ENCODE data around the gene SAMD3.

The SAMD3 gene

DNA sequence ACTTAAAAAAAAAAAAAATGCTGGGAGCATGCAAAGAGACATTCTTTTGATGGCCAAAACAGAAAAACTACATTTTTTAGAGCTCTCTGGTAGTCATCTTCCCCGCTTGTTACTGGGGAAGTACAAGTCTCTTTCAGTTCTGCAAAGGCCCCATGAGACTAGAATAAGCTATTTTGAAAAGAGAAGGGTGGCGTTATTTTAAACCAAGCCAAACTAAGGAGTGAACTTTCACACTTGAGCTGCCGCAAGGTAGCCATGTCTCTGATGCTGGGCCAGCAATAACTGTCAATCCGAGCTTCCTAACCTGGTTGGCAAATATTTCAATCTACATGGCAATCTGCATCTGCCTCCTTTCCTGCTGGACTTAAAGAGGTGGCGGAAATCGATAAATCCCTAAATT is 107.7 kb downstream of the SAMD3 start:
- TF ChIP-seq, protein P1, sequence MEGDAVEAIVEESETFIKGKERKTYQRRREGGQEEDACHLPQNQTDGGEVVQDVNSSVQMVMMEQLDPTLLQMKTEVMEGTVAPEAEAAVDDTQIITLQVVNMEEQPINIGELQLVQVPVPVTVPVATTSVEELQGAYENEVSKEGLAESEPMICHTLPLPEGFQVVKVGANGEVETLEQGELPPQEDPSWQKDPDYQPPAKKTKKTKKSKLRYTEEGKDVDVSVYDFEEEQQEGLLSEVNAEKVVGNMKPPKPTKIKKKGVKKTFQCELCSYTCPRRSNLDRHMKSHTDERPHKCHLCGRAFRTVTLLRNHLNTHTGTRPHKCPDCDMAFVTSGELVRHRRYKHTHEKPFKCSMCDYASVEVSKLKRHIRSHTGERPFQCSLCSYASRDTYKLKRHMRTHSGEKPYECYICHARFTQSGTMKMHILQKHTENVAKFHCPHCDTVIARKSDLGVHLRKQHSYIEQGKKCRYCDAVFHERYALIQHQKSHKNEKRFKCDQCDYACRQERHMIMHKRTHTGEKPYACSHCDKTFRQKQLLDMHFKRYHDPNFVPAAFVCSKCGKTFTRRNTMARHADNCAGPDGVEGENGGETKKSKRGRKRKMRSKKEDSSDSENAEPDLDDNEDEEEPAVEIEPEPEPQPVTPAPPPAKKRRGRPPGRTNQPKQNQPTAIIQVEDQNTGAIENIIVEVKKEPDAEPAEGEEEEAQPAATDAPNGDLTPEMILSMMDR (conservative IDR thresholded peaks at IDR 0.05; ENCODE audit: low read depth), result no peak
- no peak overlapping the region for H3K27ac ChIP-seq
- no peak for DNase-seq (ENCODE audit: low spot score)
- ChIA-PET POLR2A (ENCODE audit: low non-redundant PET) (no interaction called here), CTCF (interaction anchor here (0.6 kb wide), 1 partner anchor 18 kb away, joined by 3 read pairs; no protein-coding TSS in a partner anchor)

DNA sequence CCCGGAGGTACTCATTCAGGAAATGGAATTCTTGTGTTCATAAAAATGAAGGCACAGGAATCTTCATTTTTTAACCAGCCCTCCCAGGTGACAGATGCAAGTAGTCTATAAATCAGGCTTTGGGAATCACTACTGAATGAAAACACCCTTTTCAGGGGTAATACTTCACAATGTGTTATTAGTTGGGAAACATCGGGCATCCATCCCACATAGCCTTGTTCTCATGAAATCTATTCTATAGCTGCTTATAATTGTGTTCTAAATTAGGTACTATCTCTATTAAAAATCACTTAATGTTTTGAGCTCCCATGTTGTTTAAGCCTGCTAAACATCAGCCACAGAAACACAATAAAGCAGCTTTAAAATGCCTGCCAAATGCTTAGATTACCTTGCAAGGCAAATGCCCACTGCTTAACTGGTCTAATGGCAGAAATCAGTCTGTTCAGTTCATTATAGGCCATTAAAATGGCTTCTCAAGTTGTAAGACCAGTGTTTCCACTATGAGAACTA is 109.5 kb downstream of the SAMD3 start:
- H3K27ac ChIP-seq, result no peak overlapping the region
- ChIA-PET CTCF (no interaction called here), POLR2A (ENCODE audit: low non-redundant PET) (no interaction called here)
- TF ChIP-seq, protein P1 (conservative IDR thresholded peaks at IDR 0.05; ENCODE audit: low read depth), result no peak
- DNase-seq (ENCODE audit: low spot score), result no peak

DNA sequence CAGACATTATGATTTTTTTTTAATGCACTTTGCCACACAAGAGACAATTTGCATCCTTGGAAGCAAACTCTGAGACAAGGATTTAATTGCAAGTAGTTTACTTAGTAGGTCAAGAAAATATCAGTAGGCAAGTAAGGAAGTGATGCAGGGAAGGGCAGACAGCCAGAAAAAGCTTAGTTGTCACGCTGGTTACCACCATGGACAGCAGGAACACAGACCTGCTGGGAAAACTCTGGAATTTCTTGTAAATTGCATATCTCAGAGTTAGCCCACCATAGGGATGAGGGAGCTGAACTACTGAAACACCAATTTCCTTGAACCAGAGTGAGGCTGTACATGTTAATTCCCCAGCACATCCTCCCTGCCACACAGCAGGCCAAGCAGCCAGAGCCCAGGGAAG is 111.7 kb downstream of the SAMD3 start:
- no peak for DNase-seq (ENCODE audit: low spot score)
- ChIA-PET POLR2A (ENCODE audit: low non-redundant PET) (no interaction called here), CTCF (interaction anchor here (0.7 kb wide), 1 partner anchor 17 kb away, joined by 3 read pairs; no protein-coding TSS in a partner anchor)
- TF ChIP-seq, protein P1 (conservative IDR thresholded peaks at IDR 0.05; ENCODE audit: low read depth), result no peak
- no peak overlapping the region for H3K27ac ChIP-seq

DNA sequence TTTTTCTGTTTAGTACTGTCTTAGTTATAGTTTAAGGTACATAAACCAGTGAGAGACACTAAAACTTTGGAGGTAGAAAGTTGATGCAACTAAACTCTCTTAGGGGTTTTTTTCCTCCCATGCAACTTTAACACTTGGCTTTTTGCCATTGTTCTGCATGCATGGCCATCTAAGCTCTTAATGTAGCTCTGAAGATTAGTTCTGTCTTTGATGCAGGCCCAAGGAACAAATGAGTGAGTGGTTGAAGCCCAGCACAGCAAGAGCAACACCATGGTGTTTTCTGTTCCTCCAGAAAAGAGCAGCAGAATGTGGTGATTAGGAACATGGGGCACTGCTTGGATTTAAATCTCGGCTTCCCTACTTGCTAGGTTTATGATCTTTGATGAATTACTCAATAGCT is 115.0 kb downstream of the SAMD3 start:
- ChIA-PET CTCF (interaction anchor here (0.7 kb wide), 2 partner anchors 160 to 704 kb away, joined by 3 read pairs; no protein-coding TSS in a partner anchor), POLR2A (ENCODE audit: low non-redundant PET) (no interaction called here)
- H3K27ac ChIP-seq, result no peak overlapping the region
- TF ChIP-seq, protein P1 (conservative IDR thresholded peaks at IDR 0.05; ENCODE audit: low read depth), result no peak
- DNase-seq (ENCODE audit: low spot score), result no peak

DNA sequence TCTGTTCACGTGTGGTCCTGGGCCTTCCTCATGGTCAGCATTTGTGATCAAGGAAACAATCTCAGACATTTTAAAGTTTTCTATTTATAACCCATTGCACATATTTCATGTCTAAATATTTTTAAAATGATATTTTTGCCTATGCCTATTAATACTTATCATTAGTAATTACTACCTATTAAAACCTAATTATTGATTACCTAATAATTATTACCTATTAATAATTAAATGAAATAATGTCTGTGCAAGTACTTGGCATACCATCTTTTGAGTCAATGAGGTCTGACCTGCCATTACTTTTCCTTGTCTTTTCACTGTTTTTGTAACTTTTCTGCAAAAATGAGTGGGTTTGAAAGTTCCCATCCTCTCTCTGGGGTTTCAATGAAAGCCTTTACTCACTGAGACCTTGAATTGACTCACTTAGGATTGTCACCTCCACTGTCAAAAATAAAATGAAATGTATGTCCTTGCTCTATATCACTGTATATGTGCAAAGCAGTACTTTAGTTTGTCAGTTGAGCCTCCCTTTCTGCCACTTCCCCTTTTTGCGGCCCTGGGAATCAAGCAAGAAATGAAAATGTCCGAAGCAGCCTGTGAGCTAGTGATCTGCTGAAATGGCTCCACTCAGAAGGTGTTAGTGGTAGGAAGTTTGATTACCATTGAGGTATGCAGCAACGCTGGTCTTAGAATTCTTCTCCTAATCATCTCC is 116.6 kb downstream of the SAMD3 start:
- no peak overlapping the region for H3K27ac ChIP-seq
- no peak for DNase-seq (ENCODE audit: low spot score)
- POLR2A ChIA-PET (ENCODE audit: low non-redundant PET), result no interaction called here
- CTCF ChIA-PET, result no interaction called here
- TF ChIP-seq, protein P1 (conservative IDR thresholded peaks at IDR 0.05; ENCODE audit: low read depth), result no peak

DNA sequence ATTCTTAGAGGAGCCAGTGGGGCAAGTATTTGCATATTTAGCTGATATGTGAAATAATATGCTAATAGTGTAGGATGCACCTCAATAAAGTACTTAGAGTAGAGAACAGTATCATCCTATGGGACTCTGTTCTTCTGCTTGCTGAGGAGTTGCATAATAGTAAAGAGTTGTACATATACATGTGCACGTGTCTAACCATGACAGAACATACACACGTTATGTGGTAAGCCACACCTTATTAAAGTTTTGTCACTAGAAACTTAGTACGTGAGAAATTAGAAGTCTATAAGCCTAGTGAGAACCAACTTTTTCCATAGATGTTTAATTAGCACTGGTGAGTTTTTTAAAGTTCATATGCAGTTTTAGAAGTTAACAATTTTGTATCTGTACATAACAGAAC is 123.6 kb downstream of the SAMD3 start:
- H3K27ac ChIP-seq, result no peak overlapping the region
- CTCF ChIA-PET, result no interaction called here
- TF ChIP-seq, protein P1 (conservative IDR thresholded peaks at IDR 0.05; ENCODE audit: low read depth), result no peak
- POLR2A ChIA-PET (ENCODE audit: low non-redundant PET), result no interaction called here
- no peak for DNase-seq (ENCODE audit: low spot score)

All from RWPE1 (cell line).